Measurements from ENCODE around the gene ATP6V1B1.

- TF ChIP-seq ZC3H10 (CRISPR knock-in tag; IDR thresholded peaks at IDR 0.05) = no peak
- no peak for TF ChIP-seq CREB5 (CRISPR knock-in tag; IDR thresholded peaks at IDR 0.05; ENCODE audit: low read depth)
- TF ChIP-seq ARNTL (CRISPR knock-in tag; IDR thresholded peaks at IDR 0.05; ENCODE audit: borderline replicate concordance, low read depth) = no peak
- no peak for TF ChIP-seq ZNF8 (CRISPR knock-in tag; IDR thresholded peaks at IDR 0.05)
- no peak for TF ChIP-seq TCF4 (CRISPR knock-in tag; IDR thresholded peaks at IDR 0.05; ENCODE audit: borderline replicate concordance)
- no peak for TF ChIP-seq TSHZ2 (CRISPR knock-in tag; IDR thresholded peaks at IDR 0.05)
- no peak for TF ChIP-seq RARB (CRISPR knock-in tag; IDR thresholded peaks at IDR 0.05)
- no peak for TF ChIP-seq CSRNP3 (CRISPR knock-in tag; IDR thresholded peaks at IDR 0.05)
- TF ChIP-seq, protein P1, sequence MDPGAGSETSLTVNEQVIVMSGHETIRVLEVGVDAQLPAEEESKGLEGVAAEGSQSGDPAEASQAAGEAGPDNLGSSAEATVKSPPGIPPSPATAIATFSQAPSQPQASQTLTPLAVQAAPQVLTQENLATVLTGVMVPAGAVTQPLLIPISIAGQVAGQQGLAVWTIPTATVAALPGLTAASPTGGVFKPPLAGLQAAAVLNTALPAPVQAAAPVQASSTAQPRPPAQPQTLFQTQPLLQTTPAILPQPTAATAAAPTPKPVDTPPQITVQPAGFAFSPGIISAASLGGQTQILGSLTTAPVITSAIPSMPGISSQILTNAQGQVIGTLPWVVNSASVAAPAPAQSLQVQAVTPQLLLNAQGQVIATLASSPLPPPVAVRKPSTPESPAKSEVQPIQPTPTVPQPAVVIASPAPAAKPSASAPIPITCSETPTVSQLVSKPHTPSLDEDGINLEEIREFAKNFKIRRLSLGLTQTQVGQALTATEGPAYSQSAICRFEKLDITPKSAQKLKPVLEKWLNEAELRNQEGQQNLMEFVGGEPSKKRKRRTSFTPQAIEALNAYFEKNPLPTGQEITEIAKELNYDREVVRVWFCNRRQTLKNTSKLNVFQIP (CRISPR knock-in tag; IDR thresholded peaks at IDR 0.05; ENCODE audit: borderline replicate concordance, low read depth) = no peak
- no peak for TF ChIP-seq ESRRG (CRISPR knock-in tag; IDR thresholded peaks at IDR 0.05)
- TF ChIP-seq ISL1 (CRISPR knock-in tag; IDR thresholded peaks at IDR 0.05) = no peak
- no peak for TF ChIP-seq OSR1 (CRISPR knock-in tag; IDR thresholded peaks at IDR 0.05)
These were observed 26.6 kb downstream of the ATP6V1B1 start for GRCh38 chr2:70962211-70962884.
